NCI-H2196 treated with DMSO at 0.1 percent for 48 hours (cell line): ENCODE results near the gene SERPINB13.

Source experiments
- DNase-seq: peaks from one replicate; lab custom pipeline; 2025; ENCODE audit not compliant: unreplicated experiment; lab: John Stamatoyannopoulos, UW

SERPINB13 gene

GRCh38 chr18:63586966-63587365 is at the start of gene SERPINB13:
SERPINB13 (plus strand) TSS chr18:63587343; CDS start chr18:63588668, 1,325 bp downstream.
- DNase-seq, result no peak

GRCh38 chr18:63539904-63540510 is 47.1 kb upstream of the SERPINB13 start:
- no peak for DNase-seq

- no peak for DNase-seq
Measured at GRCh38 chr18:63542069-63542468, 45.1 kb upstream of the SERPINB13 start, which contains the start of gene SERPINB12. SERPINB12 (plus strand) TSS chr18:63542369; CDS start chr18:63556160, 13,791 bp downstream.

- no peak for DNase-seq
Measured at GRCh38 chr18:63544017-63544416, 43.1 kb upstream of the SERPINB13 start.

GRCh38 chr18:63545000-63545399 is 42.1 kb upstream of the SERPINB13 start:
- DNase-seq, result no peak

- no peak for DNase-seq
Measured at GRCh38 chr18:63550068-63550467, 37.1 kb upstream of the SERPINB13 start.

GRCh38 chr18:63551769-63552168 is 35.4 kb upstream of the SERPINB13 start:
- DNase-seq, result no peak

- DNase-seq, result no peak
Measured at GRCh38 chr18:63552581-63552980, 34.6 kb upstream of the SERPINB13 start.

GRCh38 chr18:63553081-63553480 is 34.1 kb upstream of the SERPINB13 start:
- DNase-seq, result no peak

GRCh38 chr18:63559567-63560491 is 27.3 kb upstream of the SERPINB13 start:
- no peak for DNase-seq

GRCh38 chr18:63562284-63562683 is 24.9 kb upstream of the SERPINB13 start:
- DNase-seq, result no peak

GRCh38 chr18:63564021-63564420 is 23.1 kb upstream of the SERPINB13 start:
- no peak for DNase-seq

GRCh38 chr18:63564561-63564960 is 22.6 kb upstream of the SERPINB13 start:
- no peak for DNase-seq

- no peak for DNase-seq
Measured at GRCh38 chr18:63567276-63567675, 19.9 kb upstream of the SERPINB13 start.

- no peak for DNase-seq
Measured at GRCh38 chr18:63567825-63568224, 19.3 kb upstream of the SERPINB13 start.

GRCh38 chr18:63570721-63571120 is 16.4 kb upstream of the SERPINB13 start:
- no peak for DNase-seq

- no peak for DNase-seq
Measured at GRCh38 chr18:63575681-63576080, 11.5 kb upstream of the SERPINB13 start.

GRCh38 chr18:63578357-63578958 is 8.7 kb upstream of the SERPINB13 start:
- DNase-seq, result no peak

GRCh38 chr18:63579616-63580015 is 7.5 kb upstream of the SERPINB13 start:
- no peak for DNase-seq

- DNase-seq, result no peak
Measured at GRCh38 chr18:63585988-63586387, 1.2 kb upstream of the SERPINB13 start.

- DNase-seq, result no peak
Measured at GRCh38 chr18:63586431-63586830, 712 bp upstream of the SERPINB13 start.

- no peak for DNase-seq
Measured at GRCh38 chr18:63588909-63589308, 1.8 kb downstream of the SERPINB13 start.
